ENCODE data around the gene MMS22L. TPM values are rescaled to one million over a fixed set of nuclear protein-coding genes. Genes with fewer than 3 reads are reported as not detected.
A peak's percentile ranks its signal among the peaks of the same experiment; 100 is the strongest.

Gene MMS22L
- polyA plus RNA-seq, 6 donors from 2014 or later, result 1.3 to 15.2 (median 6.5) TPM

GRCh38 chr6:97154015-97154414 is 129.0 kb downstream of the MMS22L start:
- H3K36me3 Mint-ChIP-seq, result peaks cover 6 to 20% of the 10 kb centered on the region in 2 donors

GRCh38 chr6:97151601-97152000 is 131.4 kb downstream of the MMS22L start:
- Mint-ChIP-seq H3K36me3 (peaks cover 6% of the 10 kb centered on the region in 2 donors), H3K27ac (no peak overlapping the region), H3K9me3 (peaks cover 0 to 14% (median 7%) of the 10 kb centered on the region in 7 donors), H3K27me3 (no peaks in the 10 kb centered on the region), H3K4me1 (no peaks in the 10 kb centered on the region), H3K4me3 (no peak overlapping the region)
- DNase-seq (no peak), ATAC-seq (ENCODE audit: low read depth in 2 of 2) (no peak)

More at GRCh38 chr6:97154015-97154414, 129.0 kb downstream of the MMS22L start:
- Mint-ChIP-seq H3K9me3 (peaks cover 0 to 30% (median 15%) of the 10 kb centered on the region in 7 donors), H3K4me1 (no peaks in the 10 kb centered on the region), H3K27me3 (no peaks in the 10 kb centered on the region), H3K4me3 (no peak overlapping the region), H3K27ac (no peak overlapping the region)
- DNase-seq, result no peak
- no peak for ATAC-seq (ENCODE audit: low read depth in 2 of 2)

GRCh38 chr6:97150932-97151331 is 132.1 kb downstream of the MMS22L start:
- Mint-ChIP-seq H3K27ac (peak overlapping the region in 2 of 6 donors; percentile 2 to 16), H3K4me1 (no peaks in the 10 kb centered on the region), H3K27me3 (no peaks in the 10 kb centered on the region), H3K36me3 (peaks cover 6% of the 10 kb centered on the region in 2 donors), H3K4me3 (no peak overlapping the region), H3K9me3 (peaks cover 0 to 8% (median 4%) of the 10 kb centered on the region in 7 donors)
- DNase-seq (no peak), ATAC-seq (ENCODE audit: low read depth in 2 of 2) (no peak)

- Mint-ChIP-seq H3K27ac (no peak overlapping the region), H3K27me3 (no peaks in the 10 kb centered on the region), H3K4me3 (no peak overlapping the region), H3K4me1 (no peaks in the 10 kb centered on the region), H3K9me3 (no peaks in the 10 kb centered on the region), H3K36me3 (peaks cover 6% of the 10 kb centered on the region in 2 donors)
- ATAC-seq (ENCODE audit: low read depth in 2 of 2) (no peak), DNase-seq (no peak)
Observed at GRCh38 chr6:97147421-97147820, 135.6 kb downstream of the MMS22L start.

- H3K27ac Mint-ChIP-seq, result peak overlapping the region in 1 of 6 donors; percentile 56
- H3K36me3 Mint-ChIP-seq, result peaks cover 6% of the 10 kb centered on the region in 2 donors
- no peaks in the 10 kb centered on the region for H3K27me3 Mint-ChIP-seq
- DNase-seq, result no peak
- H3K4me1 Mint-ChIP-seq, result no peaks in the 10 kb centered on the region
- ATAC-seq (ENCODE audit: low read depth in 2 of 2), result no peak
- no peak overlapping the region for H3K4me3 Mint-ChIP-seq
- no peaks in the 10 kb centered on the region for H3K9me3 Mint-ChIP-seq
Observed at GRCh38 chr6:97145691-97146090, 137.3 kb downstream of the MMS22L start.

- H3K27me3 Mint-ChIP-seq, result no peaks in the 10 kb centered on the region
- H3K4me3 Mint-ChIP-seq, result no peak overlapping the region
- H3K36me3 Mint-ChIP-seq, result no peaks in the 10 kb centered on the region
- no peaks in the 10 kb centered on the region for H3K4me1 Mint-ChIP-seq
- DNase-seq (no peak), ATAC-seq (ENCODE audit: low read depth in 2 of 2) (no peak)
- no peak overlapping the region for H3K27ac Mint-ChIP-seq
- H3K9me3 Mint-ChIP-seq, result no peaks in the 10 kb centered on the region
Observed at GRCh38 chr6:97141756-97142155, 141.3 kb downstream of the MMS22L start.

GRCh38 chr6:97138581-97138980 is 144.4 kb downstream of the MMS22L start:
- no peak for DNase-seq
- Mint-ChIP-seq H3K4me1 (no peaks in the 10 kb centered on the region), H3K27me3 (no peaks in the 10 kb centered on the region), H3K27ac (no peak overlapping the region), H3K4me3 (no peak overlapping the region), H3K36me3 (no peaks in the 10 kb centered on the region), H3K9me3 (no peaks in the 10 kb centered on the region)
- no peak for ATAC-seq (ENCODE audit: low read depth in 2 of 2)

GRCh38 chr6:97136626-97137358 is 146.2 kb downstream of the MMS22L start:
- Mint-ChIP-seq H3K36me3 (no peaks in the 10 kb centered on the region), H3K27me3 (no peaks in the 10 kb centered on the region), H3K4me1 (no peaks in the 10 kb centered on the region), H3K27ac (no peak overlapping the region), H3K9me3 (no peaks in the 10 kb centered on the region), H3K4me3 (no peak overlapping the region)
- ATAC-seq (ENCODE audit: low read depth in 2 of 2) (no peak), DNase-seq (no peak)

GRCh38 chr6:97133067-97133466 is 149.9 kb downstream of the MMS22L start:
- no peaks in the 10 kb centered on the region for H3K36me3 Mint-ChIP-seq
- H3K27ac Mint-ChIP-seq, result no peak overlapping the region
- H3K4me3 Mint-ChIP-seq, result no peak overlapping the region
- H3K9me3 Mint-ChIP-seq, result no peaks in the 10 kb centered on the region
- H3K4me1 Mint-ChIP-seq, result no peaks in the 10 kb centered on the region
- DNase-seq (no peak), ATAC-seq (ENCODE audit: low read depth in 2 of 2) (no peak)
- H3K27me3 Mint-ChIP-seq, result no peaks in the 10 kb centered on the region

GRCh38 chr6:97129106-97129505 is 153.9 kb downstream of the MMS22L start:
- DNase-seq, result no peak
- no peak for ATAC-seq (ENCODE audit: low read depth in 2 of 2)
- Mint-ChIP-seq H3K27me3 (peaks cover 0 to 5% (median 0%) of the 10 kb centered on the region in 3 donors), H3K27ac (no peak overlapping the region), H3K36me3 (no peaks in the 10 kb centered on the region), H3K4me3 (no peak overlapping the region), H3K4me1 (no peaks in the 10 kb centered on the region), H3K9me3 (peaks cover 0 to 2% (median 0%) of the 10 kb centered on the region in 7 donors)

GRCh38 chr6:97128507-97128906 is 154.5 kb downstream of the MMS22L start:
- Mint-ChIP-seq H3K9me3 (peaks cover 0 to 2% (median 0%) of the 10 kb centered on the region in 7 donors), H3K27me3 (peaks cover 0 to 5% (median 0%) of the 10 kb centered on the region in 3 donors), H3K4me3 (no peak overlapping the region), H3K36me3 (no peaks in the 10 kb centered on the region), H3K27ac (no peak overlapping the region), H3K4me1 (no peaks in the 10 kb centered on the region)
- DNase-seq, result no peak
- ATAC-seq (ENCODE audit: low read depth in 2 of 2), result no peak

- H3K4me1 Mint-ChIP-seq, result no peaks in the 10 kb centered on the region
- peaks cover 0 to 15% (median 4%) of the 10 kb centered on the region in 7 donors for H3K9me3 Mint-ChIP-seq
- no peak overlapping the region for H3K4me3 Mint-ChIP-seq
- DNase-seq (no peak), ATAC-seq (ENCODE audit: low read depth in 2 of 2) (no peak)
- no peak overlapping the region for H3K27ac Mint-ChIP-seq
- H3K36me3 Mint-ChIP-seq, result peaks cover 13 to 20% of the 10 kb centered on the region in 2 donors
- H3K27me3 Mint-ChIP-seq, result peaks cover 10 to 19% (median 18%) of the 10 kb centered on the region in 3 donors
Observed at GRCh38 chr6:97123652-97124051, 159.4 kb downstream of the MMS22L start.

- no peaks in the 10 kb centered on the region for H3K4me1 Mint-ChIP-seq
Observed at GRCh38 chr6:97123112-97123511, 159.9 kb downstream of the MMS22L start.

GRCh38 chr6:97120511-97120910 is 162.5 kb downstream of the MMS22L start:
- H3K4me1 Mint-ChIP-seq, result no peaks in the 10 kb centered on the region
- peaks cover 13 to 20% of the 10 kb centered on the region in 2 donors for H3K36me3 Mint-ChIP-seq
- H3K27me3 Mint-ChIP-seq, result peaks cover 15 to 18% (median 17%) of the 10 kb centered on the region in 3 donors
- peaks cover 0 to 15% (median 4%) of the 10 kb centered on the region in 7 donors for H3K9me3 Mint-ChIP-seq
- DNase-seq, result no peak
- H3K4me3 Mint-ChIP-seq, result no peak overlapping the region
- peak overlapping the region in 1 of 6 donors; percentile 46 for H3K27ac Mint-ChIP-seq
- ATAC-seq (ENCODE audit: low read depth in 2 of 2), result no peak

More at GRCh38 chr6:97123112-97123511, 159.9 kb downstream of the MMS22L start:
- no peak for DNase-seq
- H3K9me3 Mint-ChIP-seq, result peaks cover 0 to 15% (median 4%) of the 10 kb centered on the region in 7 donors
- no peak overlapping the region for H3K4me3 Mint-ChIP-seq
- peaks cover 10 to 19% (median 18%) of the 10 kb centered on the region in 3 donors for H3K27me3 Mint-ChIP-seq
- H3K27ac Mint-ChIP-seq, result no peak overlapping the region
- ATAC-seq (ENCODE audit: low read depth in 2 of 2), result no peak
- peaks cover 13 to 20% of the 10 kb centered on the region in 2 donors for H3K36me3 Mint-ChIP-seq
